Measurements from ENCODE around the gene WDPCP. TPM values are rescaled to one million over a fixed set of nuclear protein-coding genes. Genes with fewer than 3 reads are reported as not detected.

Gene WDPCP
- total RNA-seq, 1 experiment from 2014 or later = 15.2 TPM

DNA sequence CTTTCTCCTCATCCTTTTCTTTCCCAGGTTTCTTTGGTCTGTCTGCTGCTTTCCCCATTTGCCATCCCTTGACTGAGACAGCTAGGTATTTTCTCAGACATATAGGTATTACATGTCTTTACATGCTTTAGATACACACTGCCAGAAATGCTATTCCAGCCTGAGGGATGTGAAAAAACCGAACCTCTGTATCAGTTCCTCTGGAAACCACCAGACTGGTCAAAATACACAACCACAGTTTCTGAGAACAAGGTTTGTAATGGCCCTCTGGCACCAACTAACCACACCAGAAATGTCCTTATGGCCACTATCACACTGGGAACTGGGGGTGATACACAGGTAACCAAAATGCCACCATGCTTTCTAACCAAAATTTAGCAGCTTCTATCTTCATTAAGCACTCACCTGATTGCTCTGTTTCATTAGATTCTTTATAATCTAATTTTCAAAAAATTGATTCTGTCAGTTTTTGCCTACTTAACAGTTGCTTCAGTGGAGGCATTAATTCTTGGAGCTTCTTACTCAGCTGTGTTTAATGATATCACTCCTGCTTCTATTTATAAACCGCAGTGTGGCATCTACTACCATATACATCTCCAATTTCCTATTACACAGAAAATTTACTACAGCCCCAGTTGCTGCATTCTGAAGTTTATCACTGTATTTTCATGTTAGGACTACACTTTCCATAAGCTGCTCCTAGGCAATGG, 243.5 kb downstream of the WDPCP start:
- H3K9me2 ChIP-seq (ENCODE audit: insufficient read depth) = no peaks in the 10 kb centered on the region
- BruUV-seq (replicated peaks) = no TSS peak
- no peaks in the 10 kb centered on the region for H3K27me3 ChIP-seq (ENCODE audit: insufficient read depth, low read depth)
- no peak overlapping the region for H2AFZ ChIP-seq
- H3K36me3 ChIP-seq (ENCODE audit: low read depth) = no peaks in the 10 kb centered on the region
- H3K4me2 ChIP-seq = no peak overlapping the region
- intact Hi-C loops (cut with micrococcal nuclease; ENCODE audit: unreplicated experiment) = no loop called here
- ChIA-PET CTCF (no interaction called here), POLR2A (ENCODE audit: unreplicated experiment) (interaction anchor here (0.6 kb wide), 1 partner anchor 104 kb away, joined by 5 read pairs; no protein-coding TSS in a partner anchor)
- H3K9me3 ChIP-seq (ENCODE audit: insufficient read depth, low read depth) = no peaks in the 10 kb centered on the region; the same call in 1 of the 2 replicates
- DNase-seq = no peak
- no peaks in the 10 kb centered on the region for H3K79me2 ChIP-seq (ENCODE audit: low read depth)
- no peak for TF ChIP-seq EZH2 (IDR thresholded peaks at IDR 0.05; ENCODE audit: low read depth)
- TF ChIP-seq, protein P1, sequence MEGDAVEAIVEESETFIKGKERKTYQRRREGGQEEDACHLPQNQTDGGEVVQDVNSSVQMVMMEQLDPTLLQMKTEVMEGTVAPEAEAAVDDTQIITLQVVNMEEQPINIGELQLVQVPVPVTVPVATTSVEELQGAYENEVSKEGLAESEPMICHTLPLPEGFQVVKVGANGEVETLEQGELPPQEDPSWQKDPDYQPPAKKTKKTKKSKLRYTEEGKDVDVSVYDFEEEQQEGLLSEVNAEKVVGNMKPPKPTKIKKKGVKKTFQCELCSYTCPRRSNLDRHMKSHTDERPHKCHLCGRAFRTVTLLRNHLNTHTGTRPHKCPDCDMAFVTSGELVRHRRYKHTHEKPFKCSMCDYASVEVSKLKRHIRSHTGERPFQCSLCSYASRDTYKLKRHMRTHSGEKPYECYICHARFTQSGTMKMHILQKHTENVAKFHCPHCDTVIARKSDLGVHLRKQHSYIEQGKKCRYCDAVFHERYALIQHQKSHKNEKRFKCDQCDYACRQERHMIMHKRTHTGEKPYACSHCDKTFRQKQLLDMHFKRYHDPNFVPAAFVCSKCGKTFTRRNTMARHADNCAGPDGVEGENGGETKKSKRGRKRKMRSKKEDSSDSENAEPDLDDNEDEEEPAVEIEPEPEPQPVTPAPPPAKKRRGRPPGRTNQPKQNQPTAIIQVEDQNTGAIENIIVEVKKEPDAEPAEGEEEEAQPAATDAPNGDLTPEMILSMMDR (conservative IDR thresholded peaks at IDR 0.05) = no peak
- no peak overlapping the region for H3K4me3 ChIP-seq
- no peaks in the 10 kb centered on the region for H4K20me1 ChIP-seq (ENCODE audit: insufficient read depth)
- H3K27ac ChIP-seq = no peak overlapping the region
- H3F3A ChIP-seq (ENCODE audit: insufficient read depth, low read depth) = no peaks in the 10 kb centered on the region
- no peaks in the 10 kb centered on the region for H3K4me1 ChIP-seq (replicated peaks; ENCODE audit: insufficient read depth)

DNA sequence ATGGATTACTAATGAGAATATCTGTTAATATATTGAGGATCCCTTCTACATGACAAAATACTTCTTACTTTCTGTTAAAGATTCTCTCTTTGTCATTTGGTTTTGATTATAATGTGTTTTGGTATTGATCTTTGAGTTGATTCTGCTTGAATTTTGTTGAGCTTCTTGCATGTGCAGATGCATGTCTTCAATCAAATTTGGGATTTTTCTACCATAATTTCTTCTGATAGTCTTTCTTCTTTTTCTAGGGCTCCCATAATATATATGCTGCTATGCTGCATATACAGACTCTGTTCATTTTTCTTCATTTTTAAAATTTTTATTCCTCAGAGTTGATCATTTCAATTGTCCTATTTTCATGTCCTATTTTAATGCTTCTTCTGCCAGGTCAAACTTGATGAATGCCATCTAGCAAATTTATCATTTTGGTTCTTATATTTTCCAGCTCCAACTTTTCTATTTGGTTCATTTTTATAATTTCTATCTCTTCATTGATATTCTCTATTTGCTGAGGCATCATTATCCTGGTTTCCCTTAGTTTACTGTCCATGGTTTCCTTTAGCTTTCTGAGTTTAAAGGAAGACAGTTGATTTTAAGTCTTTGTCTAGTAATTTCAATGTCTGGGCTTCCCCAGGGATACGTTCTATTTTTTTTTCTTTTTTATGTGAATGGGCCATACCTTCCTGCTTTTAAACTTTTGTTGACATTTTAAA, 244.7 kb downstream of the WDPCP start:
- Histone ChIP-seq H3F3A (ENCODE audit: insufficient read depth, low read depth) (no peaks in the 10 kb centered on the region), H3K4me3 (no peak overlapping the region), H3K27ac (no peak overlapping the region), H2AFZ (no peak overlapping the region), H3K27me3 (ENCODE audit: insufficient read depth, low read depth) (no peaks in the 10 kb centered on the region), H3K36me3 (ENCODE audit: low read depth) (no peaks in the 10 kb centered on the region), H3K79me2 (ENCODE audit: low read depth) (no peaks in the 10 kb centered on the region), H3K4me1 (replicated peaks; ENCODE audit: insufficient read depth) (no peaks in the 10 kb centered on the region), H3K9me3 (ENCODE audit: insufficient read depth, low read depth) (no peaks in the 10 kb centered on the region; the same call in 1 of the 2 replicates), H3K9me2 (ENCODE audit: insufficient read depth) (no peaks in the 10 kb centered on the region), H4K20me1 (ENCODE audit: insufficient read depth) (no peaks in the 10 kb centered on the region), H3K4me2 (no peak overlapping the region)
- intact Hi-C loops (cut with micrococcal nuclease; ENCODE audit: unreplicated experiment) = no loop called here
- no peak for TF ChIP-seq EZH2 (IDR thresholded peaks at IDR 0.05; ENCODE audit: low read depth)
- TF ChIP-seq, protein P1 (conservative IDR thresholded peaks at IDR 0.05) = no peak
- ChIA-PET POLR2A (ENCODE audit: unreplicated experiment) (no interaction called here), CTCF (no interaction called here)
- no TSS peak for BruUV-seq (replicated peaks)
- DNase-seq = no peak

DNA sequence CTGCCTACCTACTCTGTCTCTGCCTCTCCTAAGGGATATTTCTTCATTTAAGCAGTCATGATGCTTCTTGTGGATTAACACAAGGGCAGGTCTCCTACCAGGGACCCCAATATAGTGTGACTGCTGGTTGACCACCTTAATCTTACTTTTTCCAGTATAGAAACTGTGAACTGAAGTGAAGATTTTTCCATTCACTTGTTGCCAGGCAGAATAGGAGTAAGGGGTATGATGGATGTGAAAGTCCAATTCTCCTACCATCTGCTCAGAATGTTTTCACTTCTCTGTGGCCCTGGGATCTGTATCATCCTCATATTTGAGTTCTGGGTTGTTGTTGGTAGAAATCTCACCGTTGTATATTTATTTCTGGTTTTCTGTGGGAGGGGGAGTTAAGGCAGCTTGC, 247.8 kb downstream of the WDPCP start:
- Histone ChIP-seq H3K4me3 (no peak overlapping the region), H3K4me2 (no peak overlapping the region), H3F3A (ENCODE audit: insufficient read depth, low read depth) (no peaks in the 10 kb centered on the region), H3K4me1 (replicated peaks; ENCODE audit: insufficient read depth) (no peaks in the 10 kb centered on the region), H3K9me2 (ENCODE audit: insufficient read depth) (no peaks in the 10 kb centered on the region), H2AFZ (no peak overlapping the region), H3K27me3 (ENCODE audit: insufficient read depth, low read depth) (no peaks in the 10 kb centered on the region), H3K9me3 (ENCODE audit: insufficient read depth, low read depth) (no peaks in the 10 kb centered on the region; the same call in none of the 2 replicates), H3K79me2 (ENCODE audit: low read depth) (no peaks in the 10 kb centered on the region), H3K27ac (no peak overlapping the region), H4K20me1 (ENCODE audit: insufficient read depth) (no peaks in the 10 kb centered on the region), H3K36me3 (ENCODE audit: low read depth) (no peaks in the 10 kb centered on the region)
- ChIA-PET POLR2A (ENCODE audit: unreplicated experiment) (no interaction called here), CTCF (no interaction called here)
- TF ChIP-seq, protein P1 (conservative IDR thresholded peaks at IDR 0.05) = no peak
- no peak for TF ChIP-seq EZH2 (IDR thresholded peaks at IDR 0.05; ENCODE audit: low read depth)
- BruUV-seq (replicated peaks) = no TSS peak
- intact Hi-C loops (cut with micrococcal nuclease; ENCODE audit: unreplicated experiment) = no loop called here
- no peak for DNase-seq
